WTC11 (cell line): Measurements from ENCODE around the gene AZIN2. TPM values are rescaled to one million over a fixed set of nuclear protein-coding genes. Genes with fewer than 3 reads are reported as not detected.

Experiments
- ATAC-seq: fragments of 200-7000 bp; cut with Tn5 transposase; 2 replicates; pipeline ENCODE4 v1.10.0; 2021; ENCODE audit warnings: mild to moderate bottlenecking, moderate library complexity
- CTCF ChIA-PET: fragments of 300-600 bp; sonication (Branson Sonifier 250); formaldehyde crosslinking; loops from one replicate; lab custom pipeline; 2021; ENCODE audit warnings: antibody characterized with exemption; lab: Charles Lee
- POLR2A ChIA-PET: fragments of 350-600 bp; sonication (Branson Sonifier 250); formaldehyde crosslinking; loops from one replicate; lab custom pipeline; 2021; ENCODE audit warnings: antibody characterized with exemption; lab: Charles Lee
- DNase-seq: peaks from one replicate; pipeline ENCODE4 v3.0.0; 2021; ENCODE audit warnings: low spot score
- H3K27ac Mint-ChIP-seq: 2 replicates; pipeline ENCODE4 v1.8.0; 2021; ENCODE audit warnings: mixed read lengths
- H3K27me3 Mint-ChIP-seq: 2 replicates; pipeline ENCODE4 v1.8.0; 2021; ENCODE audit warnings: low read depth, mild to moderate bottlenecking, moderate library complexity, mixed read lengths
- H3K36me3 Mint-ChIP-seq: 2 replicates; pipeline ENCODE4 v1.8.0; 2021; ENCODE audit warnings: mixed read lengths
- H3K4me1 Mint-ChIP-seq: 2 replicates; pipeline ENCODE4 v1.8.0; 2022; ENCODE audit warnings: mixed read lengths
- H3K4me3 Mint-ChIP-seq: 2 replicates; pipeline ENCODE4 v1.8.0; 2021; ENCODE audit warnings: mild to moderate bottlenecking, moderate library complexity, mixed read lengths
- H3K9me3 Mint-ChIP-seq: 2 replicates; pipeline ENCODE4 v1.8.0; 2021; ENCODE audit warnings: mixed read lengths
- CREB1 ChIP-seq: sonication (generic); formaldehyde crosslinking; IDR thresholded peaks from 2 replicates; pipeline ENCODE4 v1.8.0; 2023; ENCODE audit warnings: mild to moderate bottlenecking, missing genetic modification reagents
- E2F1 ChIP-seq: sonication (generic); formaldehyde crosslinking; IDR thresholded peaks from 2 replicates; pipeline ENCODE4 v1.8.0; 2022; ENCODE audit warnings: mild to moderate bottlenecking, missing genetic modification reagents
- ERG ChIP-seq: fragments of 250-450 bp; sonication (Bioruptor Pico); IDR thresholded peaks from 2 replicates; pipeline ENCODE4 v1.8.0; 2021; ENCODE audit warnings: mild to moderate bottlenecking
- FOXP4 ChIP-seq: sonication (generic); formaldehyde crosslinking; IDR thresholded peaks from 2 replicates; pipeline ENCODE4 v1.8.0; 2022; ENCODE audit warnings: mild to moderate bottlenecking, missing genetic modification reagents
- GRHL2 ChIP-seq: fragments of 250-450 bp; sonication (Bioruptor Pico); IDR thresholded peaks from 2 replicates; pipeline ENCODE4 v1.8.0; 2022; ENCODE audit warnings: mild to moderate bottlenecking, moderate library complexity; ENCODE audit not compliant: insufficient replicate concordance, severe bottlenecking
- GTF2I ChIP-seq: fragments of 250-450 bp; sonication (Bioruptor Pico); conservative IDR thresholded peaks from 2 replicates; pipeline ENCODE4 v1.4.0; 2021; ENCODE audit warnings: mild to moderate bottlenecking
- IRF1 ChIP-seq: sonication (generic); formaldehyde crosslinking; IDR thresholded peaks from 2 replicates; pipeline ENCODE4 v1.8.0; 2023; ENCODE audit warnings: missing genetic modification reagents
- IRF2 ChIP-seq: sonication (generic); formaldehyde crosslinking; IDR thresholded peaks from 2 replicates; pipeline ENCODE4 v1.8.0; 2022; ENCODE audit warnings: low read depth, missing genetic modification reagents, borderline replicate concordance
- NFE2L1 ChIP-seq: sonication (generic); formaldehyde crosslinking; IDR thresholded peaks from 2 replicates; pipeline ENCODE4 v1.8.1; 2023; ENCODE audit warnings: missing genetic modification reagents
- NR3C1 ChIP-seq: sonication (generic); formaldehyde crosslinking; conservative IDR thresholded peaks from 2 replicates; pipeline ENCODE4 v1.8.1; 2023; ENCODE audit warnings: low read depth, mild to moderate bottlenecking, missing genetic modification reagents
- PRRX2 ChIP-seq: fragments of 250-450 bp; sonication (Bioruptor Pico); IDR thresholded peaks from 2 replicates; pipeline ENCODE4 v1.8.0; 2021; ENCODE audit warnings: mild to moderate bottlenecking
- RORB ChIP-seq: fragments of 250-450 bp; sonication (Bioruptor Pico); IDR thresholded peaks from 2 replicates; pipeline ENCODE4 v1.9.0; 2021; ENCODE audit warnings: mild to moderate bottlenecking
- SOX15 ChIP-seq: fragments of 250-450 bp; sonication (Bioruptor Pico); IDR thresholded peaks from 2 replicates; pipeline ENCODE4 v1.9.0; 2021; ENCODE audit warnings: mild to moderate bottlenecking
- STAT6 ChIP-seq: sonication (generic); formaldehyde crosslinking; conservative IDR thresholded peaks from 2 replicates; pipeline ENCODE4 v1.8.1; 2023; ENCODE audit warnings: mild to moderate bottlenecking, low read depth, missing genetic modification reagents, moderate library complexity
- ZBTB21 ChIP-seq: sonication (generic); formaldehyde crosslinking; IDR thresholded peaks from 2 replicates; pipeline ENCODE4 v1.8.1; 2023; ENCODE audit warnings: mild to moderate bottlenecking, missing genetic modification reagents, borderline replicate concordance
- ZMAT4 ChIP-seq: fragments of 250-450 bp; sonication (Bioruptor Pico); IDR thresholded peaks from 2 replicates; pipeline ENCODE4 v1.9.0; 2021; ENCODE audit warnings: mild to moderate bottlenecking
- ZNF138 ChIP-seq: sonication (generic); formaldehyde crosslinking; conservative IDR thresholded peaks from 2 replicates; pipeline ENCODE4 v1.8.1; 2022; ENCODE audit warnings: mild to moderate bottlenecking, moderate library complexity, missing genetic modification reagents
- ZNF281 ChIP-seq: sonication (generic); formaldehyde crosslinking; IDR thresholded peaks from 2 replicates; pipeline ENCODE4 v1.8.0; 2023; ENCODE audit warnings: mild to moderate bottlenecking, missing genetic modification reagents
- ZNF425 ChIP-seq: fragments of 250-450 bp; sonication (Bioruptor Pico); conservative IDR thresholded peaks from 2 replicates; pipeline ENCODE4 v1.9.0; 2021; ENCODE audit warnings: mild to moderate bottlenecking
- ZNF671 ChIP-seq: fragments of 250-450 bp; sonication (Bioruptor Pico); IDR thresholded peaks from 2 replicates; pipeline ENCODE4 v1.8.0; 2021; ENCODE audit warnings: mild to moderate bottlenecking
- total RNA-seq: library from RNA; stranded (reverse); gene quantifications from 3 replicates; pipeline ENCODE4 v1.2.3, GENCODE V29; 2021

The AZIN2 gene
- total RNA-seq, 1 experiment from 2014 or later, result 1.7 TPM

- TF ChIP-seq FOXP4 (CRISPR knock-in tag), result no peak
- TF ChIP-seq NR3C1, result no peak
- TF ChIP-seq ZMAT4, result no peak
- TF ChIP-seq ZNF671 (CRISPR knock-in tag), result no peak
Observed at GRCh38 chr1:33092438-33092837, 11.5 kb downstream of the AZIN2 start (continued).

GRCh38 chr1:33093004-33093403 is 12.1 kb downstream of the AZIN2 start:
- ATAC-seq (peak; percentile 88), DNase-seq (peak; percentile 34)
- POLR2A ChIA-PET, result no interaction called here
- H3K9me3 Mint-ChIP-seq, result no peaks in the 10 kb centered on the region
- TF ChIP-seq STAT6, result no peak
- no peak for TF ChIP-seq GRHL2
- TF ChIP-seq SOX15 (CRISPR knock-in tag), result no peak
- no peak for TF ChIP-seq ZNF281
- no peak for TF ChIP-seq ERG
- TF ChIP-seq ZBTB21 (CRISPR knock-in tag), result no peak
- no peak for TF ChIP-seq RORB (CRISPR knock-in tag)
- no peak for TF ChIP-seq CREB1 (CRISPR knock-in tag)
- TF ChIP-seq ZNF138 (CRISPR knock-in tag), result no peak
- TF ChIP-seq IRF1 (CRISPR knock-in tag), result no peak
- CTCF ChIA-PET, result interaction anchor here (0.6 to 3.2 kb wide), 12 partner anchors 12 to 367 kb away, joined by 3 to 21 read pairs (median 4); partner anchors contain the start of genes AZIN2 and TRIM62
- no peak overlapping the region for H3K27ac Mint-ChIP-seq
- H3K4me1 Mint-ChIP-seq, result peaks cover 15% of the 10 kb centered on the region
- H3K4me3 Mint-ChIP-seq, result no peak overlapping the region
- H3K36me3 Mint-ChIP-seq, result no peaks in the 10 kb centered on the region
- peaks cover 15% of the 10 kb centered on the region for H3K27me3 Mint-ChIP-seq

GRCh38 chr1:33094486-33094885 is 13.5 kb downstream of the AZIN2 start:
- CTCF ChIA-PET, result interaction anchor here (1.5 to 3.2 kb wide), 5 partner anchors 8 to 366 kb away, joined by 5 to 21 read pairs (median 9); partner anchors contain the start of gene AZIN2
- TF ChIP-seq NFE2L1 (no peak), GTF2I (CRISPR knock-in tag) (no peak), E2F1 (CRISPR knock-in tag) (no peak), PRRX2 (CRISPR knock-in tag) (no peak), ZNF425 (CRISPR knock-in tag) (no peak), IRF2 (CRISPR knock-in tag) (no peak)

More at GRCh38 chr1:33094486-33094885, 13.5 kb downstream of the AZIN2 start:
- POLR2A ChIA-PET, result no interaction called here
- Mint-ChIP-seq H3K9me3 (no peaks in the 10 kb centered on the region), H3K27ac (no peak overlapping the region), H3K27me3 (peaks cover 18% of the 10 kb centered on the region), H3K4me3 (no peak overlapping the region), H3K4me1 (peaks cover 11% of the 10 kb centered on the region), H3K36me3 (no peaks in the 10 kb centered on the region)
- no peak for DNase-seq
- ATAC-seq, result no peak
